ENCODE data around the gene ANO2. TPM values are rescaled to one million over a fixed set of nuclear protein-coding genes. Genes with fewer than 3 reads are reported as not detected.

The ANO2 gene
- total and polyA plus RNA-seq, 7 donors = 1.3 to 9.3 (median 4.2) TPM

DNA sequence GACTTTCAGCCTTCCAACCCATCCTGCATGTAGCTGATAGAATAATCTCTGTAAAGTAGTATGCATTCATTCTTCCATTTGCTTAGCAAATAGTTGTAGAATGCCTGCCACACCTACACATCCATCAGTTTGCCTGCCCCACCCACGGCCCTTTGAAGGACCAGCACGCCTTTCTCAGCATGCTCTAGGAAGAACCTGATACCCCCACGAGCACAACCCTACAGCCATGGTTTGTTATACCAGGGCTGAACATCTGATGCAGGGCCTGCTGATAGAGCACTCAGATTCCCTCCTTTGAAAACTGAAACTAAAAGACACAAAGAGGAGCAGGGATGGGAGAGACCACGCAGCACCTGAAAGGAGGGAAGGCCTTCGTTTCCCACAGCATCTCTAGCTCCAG is 205.1 kb downstream of the ANO2 start:
- DNase-seq (no peak), ATAC-seq (no peak)
- TF ChIP-seq, protein P1, sequence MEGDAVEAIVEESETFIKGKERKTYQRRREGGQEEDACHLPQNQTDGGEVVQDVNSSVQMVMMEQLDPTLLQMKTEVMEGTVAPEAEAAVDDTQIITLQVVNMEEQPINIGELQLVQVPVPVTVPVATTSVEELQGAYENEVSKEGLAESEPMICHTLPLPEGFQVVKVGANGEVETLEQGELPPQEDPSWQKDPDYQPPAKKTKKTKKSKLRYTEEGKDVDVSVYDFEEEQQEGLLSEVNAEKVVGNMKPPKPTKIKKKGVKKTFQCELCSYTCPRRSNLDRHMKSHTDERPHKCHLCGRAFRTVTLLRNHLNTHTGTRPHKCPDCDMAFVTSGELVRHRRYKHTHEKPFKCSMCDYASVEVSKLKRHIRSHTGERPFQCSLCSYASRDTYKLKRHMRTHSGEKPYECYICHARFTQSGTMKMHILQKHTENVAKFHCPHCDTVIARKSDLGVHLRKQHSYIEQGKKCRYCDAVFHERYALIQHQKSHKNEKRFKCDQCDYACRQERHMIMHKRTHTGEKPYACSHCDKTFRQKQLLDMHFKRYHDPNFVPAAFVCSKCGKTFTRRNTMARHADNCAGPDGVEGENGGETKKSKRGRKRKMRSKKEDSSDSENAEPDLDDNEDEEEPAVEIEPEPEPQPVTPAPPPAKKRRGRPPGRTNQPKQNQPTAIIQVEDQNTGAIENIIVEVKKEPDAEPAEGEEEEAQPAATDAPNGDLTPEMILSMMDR (IDR thresholded peaks at IDR 0.05) = no peak
- H3K36me3 ChIP-seq (ENCODE audit: insufficient read depth in 1 of 2, low read depth in 1 of 2) = no peaks in the 10 kb centered on the region
- H3K4me1 ChIP-seq = no peaks in the 10 kb centered on the region
- WGBS, 3 donors = 77 to 85% (median 80%) methylated on average over 5 of the region's 5 CpGs
- no peak overlapping the region for H3K4me3 ChIP-seq
- intact Hi-C loops (cut with DNase I) = no loop called here
- H3K9me3 ChIP-seq = no peaks in the 10 kb centered on the region
- H3K27me3 ChIP-seq (ENCODE audit: insufficient read depth in 3 of 3, low read length in 2 of 3) = peaks cover 0 to 3% (median 0%) of the 10 kb centered on the region in 3 donors
- H3K27ac ChIP-seq = no peak overlapping the region

- Histone ChIP-seq H3K36me3 (ENCODE audit: insufficient read depth in 1 of 2, low read depth in 1 of 2) (no peaks in the 10 kb centered on the region), H3K27me3 (ENCODE audit: insufficient read depth in 3 of 3, low read length in 2 of 3) (no peaks in the 10 kb centered on the region), H3K27ac (no peak overlapping the region), H3K9me3 (no peaks in the 10 kb centered on the region), H3K4me3 (no peak overlapping the region), H3K4me1 (no peaks in the 10 kb centered on the region)
- WGBS, 3 donors = 97 to 99% (median 98%) methylated on average over 3 of the region's 3 CpGs
- TF ChIP-seq, protein P1 (IDR thresholded peaks at IDR 0.05) = no peak
- ATAC-seq (no peak), DNase-seq (no peak)
- intact Hi-C loops (cut with DNase I) = no loop called here
Measured at GRCh38 chr12:5737778-5738177, 207.3 kb downstream of the ANO2 start.

- no peak for ATAC-seq
Measured at GRCh38 chr12:5736527-5736926, 208.5 kb downstream of the ANO2 start.

GRCh38 chr12:5736016-5736415 is 209.0 kb downstream of the ANO2 start:
- TF ChIP-seq, protein P1 (IDR thresholded peaks at IDR 0.05) = no peak
- no peak overlapping the region for H3K27ac ChIP-seq
- no peak overlapping the region for H3K4me3 ChIP-seq
- intact Hi-C loops (cut with DNase I) = no loop called here
- H3K4me1 ChIP-seq = no peaks in the 10 kb centered on the region
- 41 to 75% (median 71%) methylated on average over 2 of the region's 2 CpGs for WGBS, 3 donors
- no peaks in the 10 kb centered on the region for H3K9me3 ChIP-seq
- ATAC-seq (no peak), DNase-seq (no peak)
- no peaks in the 10 kb centered on the region for H3K36me3 ChIP-seq (ENCODE audit: insufficient read depth in 1 of 2, low read depth in 1 of 2)
- no peaks in the 10 kb centered on the region for H3K27me3 ChIP-seq (ENCODE audit: insufficient read depth in 3 of 3, low read length in 2 of 3)

More at GRCh38 chr12:5736527-5736926, 208.5 kb downstream of the ANO2 start:
- no peaks in the 10 kb centered on the region for H3K9me3 ChIP-seq
- intact Hi-C loops (cut with DNase I) = no loop called here
- TF ChIP-seq, protein P1 (IDR thresholded peaks at IDR 0.05) = no peak
- no peak for DNase-seq
- WGBS, 3 donors = 85 to 91% (median 87%) methylated on average over 5 of the region's 5 CpGs
- H3K36me3 ChIP-seq (ENCODE audit: insufficient read depth in 1 of 2, low read depth in 1 of 2) = no peaks in the 10 kb centered on the region
- no peak overlapping the region for H3K4me3 ChIP-seq
- H3K27ac ChIP-seq = no peak overlapping the region
- H3K4me1 ChIP-seq = no peaks in the 10 kb centered on the region
- H3K27me3 ChIP-seq (ENCODE audit: insufficient read depth in 3 of 3, low read length in 2 of 3) = no peaks in the 10 kb centered on the region

- ATAC-seq = no peak
- TF ChIP-seq, protein P1 (IDR thresholded peaks at IDR 0.05) = no peak
- H3K9me3 ChIP-seq = no peaks in the 10 kb centered on the region
- no peaks in the 10 kb centered on the region for H3K36me3 ChIP-seq (ENCODE audit: insufficient read depth in 1 of 2, low read depth in 1 of 2)
- no peaks in the 10 kb centered on the region for H3K27me3 ChIP-seq (ENCODE audit: insufficient read depth in 3 of 3, low read length in 2 of 3)
- no peaks in the 10 kb centered on the region for H3K4me1 ChIP-seq
- no peak overlapping the region for H3K27ac ChIP-seq
- H3K4me3 ChIP-seq = no peak overlapping the region
- whole genome bisulfite sequencing, 3 donors = 54 to 73% (median 55%) methylated on average over 5 of the region's 5 CpGs
- intact Hi-C loops (cut with DNase I) = no loop called here
- DNase-seq = no peak
Measured at GRCh38 chr12:5733916-5734315, 211.1 kb downstream of the ANO2 start.
